ENCODE results near the gene TRAF3IP3.

DNA sequence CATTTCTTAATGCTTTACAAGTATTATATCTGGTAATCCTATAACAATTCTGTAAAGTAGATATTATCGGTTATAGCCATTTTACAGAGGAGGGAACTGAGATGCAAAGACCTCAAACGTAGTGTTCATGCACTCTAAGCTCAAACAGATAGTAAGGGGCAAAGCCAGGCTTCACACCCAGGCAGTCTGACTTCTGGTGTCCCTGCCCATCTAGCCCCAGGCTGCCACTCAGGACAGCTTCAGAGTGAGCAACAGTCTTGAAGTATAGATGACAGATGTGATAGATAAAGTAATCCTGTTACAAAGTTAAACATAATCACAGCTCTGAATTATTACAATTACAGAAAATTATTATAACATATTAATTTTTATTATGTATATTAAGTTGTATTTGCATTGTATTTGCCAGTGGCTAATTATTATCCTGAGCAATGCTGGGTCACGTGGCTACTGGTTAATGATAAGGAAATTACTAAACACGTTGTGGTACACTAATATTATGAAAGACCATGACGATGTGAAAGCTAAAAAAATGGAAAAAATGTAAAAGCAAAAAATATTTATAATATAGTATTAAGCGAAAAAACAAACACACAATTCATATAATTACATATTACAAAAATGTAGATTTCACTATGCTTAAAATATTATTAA lies 6.1 kb upstream of the TRAF3IP3 start:
- TF ChIP-seq, protein P1, sequence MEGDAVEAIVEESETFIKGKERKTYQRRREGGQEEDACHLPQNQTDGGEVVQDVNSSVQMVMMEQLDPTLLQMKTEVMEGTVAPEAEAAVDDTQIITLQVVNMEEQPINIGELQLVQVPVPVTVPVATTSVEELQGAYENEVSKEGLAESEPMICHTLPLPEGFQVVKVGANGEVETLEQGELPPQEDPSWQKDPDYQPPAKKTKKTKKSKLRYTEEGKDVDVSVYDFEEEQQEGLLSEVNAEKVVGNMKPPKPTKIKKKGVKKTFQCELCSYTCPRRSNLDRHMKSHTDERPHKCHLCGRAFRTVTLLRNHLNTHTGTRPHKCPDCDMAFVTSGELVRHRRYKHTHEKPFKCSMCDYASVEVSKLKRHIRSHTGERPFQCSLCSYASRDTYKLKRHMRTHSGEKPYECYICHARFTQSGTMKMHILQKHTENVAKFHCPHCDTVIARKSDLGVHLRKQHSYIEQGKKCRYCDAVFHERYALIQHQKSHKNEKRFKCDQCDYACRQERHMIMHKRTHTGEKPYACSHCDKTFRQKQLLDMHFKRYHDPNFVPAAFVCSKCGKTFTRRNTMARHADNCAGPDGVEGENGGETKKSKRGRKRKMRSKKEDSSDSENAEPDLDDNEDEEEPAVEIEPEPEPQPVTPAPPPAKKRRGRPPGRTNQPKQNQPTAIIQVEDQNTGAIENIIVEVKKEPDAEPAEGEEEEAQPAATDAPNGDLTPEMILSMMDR (IDR thresholded peaks at IDR 0.05; ENCODE audit: poor library complexity) = no peak
- TF ChIP-seq EZH2 (IDR thresholded peaks at IDR 0.05; ENCODE audit: borderline replicate concordance) (no peak), EZH2phosphoT487 (IDR thresholded peaks at IDR 0.05; ENCODE audit: low read depth, severe bottlenecking, unreplicated experiment) (no peak)

All from hepatocyte (in vitro differentiated cells).